HG02943 (cell line): ENCODE results near the gene PIEZO2.

ENCODE experiments used
- ATAC-seq: cut with Tn5 transposase; IDR thresholded peaks from one replicate; pipeline ENCODE4 v1.9.1; 2021; ENCODE audit warnings: mild to moderate bottlenecking, low read depth, moderate library complexity; ENCODE audit not compliant: unreplicated experiment

The PIEZO2 gene

DNA sequence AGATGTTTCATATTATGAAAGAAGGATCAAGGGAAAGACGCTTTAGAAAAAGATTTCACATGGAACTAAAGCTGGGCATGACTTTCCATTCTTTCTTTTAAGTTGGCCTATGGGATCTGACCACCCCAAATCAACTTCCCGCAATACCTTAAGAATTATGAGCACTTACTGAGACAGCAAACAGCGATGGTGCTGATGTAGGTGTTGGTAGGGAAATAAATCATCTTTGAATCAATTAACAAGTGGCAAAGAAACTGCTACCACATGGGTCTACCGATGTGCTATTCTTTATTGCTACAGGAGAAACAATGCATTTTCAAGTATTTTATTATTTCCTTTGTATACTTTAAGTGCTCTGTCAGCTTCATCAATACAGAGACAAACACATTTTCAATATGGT, 239.6 kb downstream of the PIEZO2 start:
- no peak for ATAC-seq

DNA sequence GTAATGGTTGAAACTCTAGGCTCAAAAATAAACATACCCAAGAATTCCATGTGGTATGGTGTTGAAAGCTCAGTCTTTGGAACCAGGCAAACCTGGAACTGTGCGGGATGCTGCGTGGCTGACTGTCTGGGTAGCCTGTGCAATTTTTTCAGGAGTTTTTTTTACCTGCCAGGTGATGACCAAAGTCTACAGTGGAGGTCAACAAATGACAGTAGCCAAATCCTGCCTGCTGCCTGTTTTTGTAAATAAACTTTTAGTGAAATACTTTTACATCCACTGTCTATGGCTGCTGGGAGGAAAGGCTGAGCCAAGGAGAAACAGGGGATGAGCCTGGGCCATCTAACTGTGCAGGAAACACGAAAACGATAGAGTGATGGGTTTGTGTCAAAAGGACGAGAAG, 240.6 kb downstream of the PIEZO2 start:
- no peak for ATAC-seq

DNA sequence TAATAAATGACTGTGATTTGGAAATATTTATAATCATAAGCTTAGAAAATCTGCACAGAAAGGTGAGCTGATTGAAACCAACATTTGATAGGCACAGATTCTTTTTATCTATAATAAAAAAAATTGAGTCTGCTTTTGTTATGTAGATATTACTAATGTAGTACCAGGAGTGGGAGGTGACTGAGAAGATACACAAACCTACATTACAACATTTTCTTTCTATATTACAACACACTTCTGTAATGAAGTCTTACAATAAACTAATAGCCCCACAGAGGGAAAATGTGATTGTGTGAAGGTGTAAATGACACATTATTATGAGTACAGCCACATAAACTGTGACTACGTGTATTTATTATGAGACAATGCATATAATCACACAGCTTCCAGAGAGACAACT, 241.6 kb downstream of the PIEZO2 start:
- no peak for ATAC-seq

DNA sequence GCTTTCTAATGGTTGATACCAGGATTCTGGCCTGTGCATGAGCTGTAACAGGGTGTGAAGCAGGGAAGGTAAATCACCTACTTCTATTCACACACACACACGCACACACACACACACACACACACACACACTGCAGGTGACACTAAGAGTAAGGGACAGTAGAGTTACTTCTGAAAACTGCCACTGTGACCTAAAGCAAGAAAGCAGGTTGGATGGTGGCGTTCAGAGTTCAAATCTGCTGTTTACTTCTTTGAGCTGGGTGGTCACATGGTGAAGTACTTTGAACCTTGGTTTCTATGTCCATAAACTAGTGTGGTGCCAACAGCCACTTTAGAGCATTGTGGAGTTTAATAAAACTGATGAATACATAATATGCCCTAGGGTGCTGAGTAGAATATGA, 248.0 kb downstream of the PIEZO2 start:
- ATAC-seq, result no peak

DNA sequence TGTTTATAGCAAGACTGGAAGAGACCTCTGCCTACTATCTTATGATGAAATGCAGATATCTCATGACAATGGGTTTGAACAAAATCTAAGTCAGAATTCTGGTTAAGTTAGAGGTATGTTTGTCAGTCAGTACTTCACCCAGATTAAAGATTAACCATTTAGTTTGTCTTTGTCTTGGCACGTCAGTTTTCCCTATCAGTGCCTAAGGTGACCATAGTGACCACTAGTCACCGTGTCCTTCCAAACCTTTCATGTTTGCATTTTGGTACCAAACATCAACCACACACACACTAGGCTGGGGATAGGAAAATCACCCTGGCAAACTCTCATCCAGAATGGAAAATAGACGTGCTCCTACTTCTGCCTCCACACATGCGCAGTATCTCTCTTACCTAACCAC, 248.9 kb downstream of the PIEZO2 start:
- ATAC-seq, result no peak

DNA sequence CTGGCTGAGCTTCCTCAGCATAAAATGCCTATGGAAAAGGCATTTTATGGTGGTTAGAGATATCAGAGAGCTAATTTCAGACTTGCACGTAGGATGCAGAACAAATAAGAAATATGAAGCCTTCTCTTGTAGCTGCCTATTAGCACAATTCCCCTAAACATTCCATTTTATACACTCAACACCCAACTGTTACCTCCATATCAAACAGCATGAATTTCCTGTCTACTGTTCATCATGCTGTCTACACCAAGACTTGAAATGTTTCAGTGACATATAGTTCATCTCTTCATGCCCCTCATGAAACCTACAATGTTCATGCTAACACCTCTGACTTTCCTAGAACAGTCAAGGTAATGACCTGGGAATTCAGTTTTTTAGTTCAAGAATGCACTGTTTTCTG, 249.9 kb downstream of the PIEZO2 start:
- ATAC-seq, result no peak

DNA sequence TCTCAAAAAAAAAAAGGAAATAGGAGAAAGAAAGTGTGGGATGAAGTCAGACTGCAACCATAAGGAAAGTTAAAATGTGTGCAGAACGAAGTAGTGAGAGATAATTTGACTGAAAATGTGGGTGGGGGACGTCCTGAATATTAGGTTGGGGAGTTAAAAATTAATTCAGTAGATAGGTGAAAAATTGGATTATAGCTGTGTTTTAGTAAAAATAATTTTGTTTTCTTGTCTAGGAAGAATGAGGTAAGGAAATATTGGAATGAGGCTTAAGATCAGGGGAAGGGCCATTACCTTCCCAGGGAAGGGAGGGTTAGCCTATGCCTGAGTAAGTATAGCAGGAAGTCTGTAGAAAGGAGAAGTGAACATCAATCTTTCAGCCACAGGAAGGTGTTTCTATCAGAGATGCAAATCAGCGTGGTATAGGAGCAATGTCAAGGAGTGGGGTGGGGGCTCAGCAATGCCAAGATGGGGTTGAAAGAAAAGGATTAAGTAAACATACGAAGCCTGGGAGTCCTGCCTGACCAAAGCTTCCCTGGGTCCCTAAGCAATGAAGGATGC, 250.9 kb downstream of the PIEZO2 start:
- no peak for ATAC-seq

DNA sequence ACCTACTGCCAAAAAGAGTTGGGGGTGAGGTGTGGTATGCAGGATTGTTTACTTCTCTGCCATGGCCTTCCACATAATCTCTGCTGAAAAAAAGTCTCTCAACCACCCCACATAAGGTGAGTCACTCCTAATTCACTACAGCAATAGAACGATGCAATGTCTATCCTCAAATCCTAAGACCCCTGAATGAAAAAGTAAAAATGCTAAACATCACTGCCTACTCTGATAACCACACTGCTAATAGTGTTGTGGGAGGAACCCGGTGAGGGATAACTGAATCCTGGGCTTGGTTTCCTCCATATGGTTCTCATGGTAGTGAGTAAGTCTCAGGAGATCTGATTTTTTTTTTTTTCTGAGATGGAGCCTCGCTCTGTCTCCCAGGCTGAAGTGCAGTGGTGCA, 252.5 kb downstream of the PIEZO2 start:
- no peak for ATAC-seq

DNA sequence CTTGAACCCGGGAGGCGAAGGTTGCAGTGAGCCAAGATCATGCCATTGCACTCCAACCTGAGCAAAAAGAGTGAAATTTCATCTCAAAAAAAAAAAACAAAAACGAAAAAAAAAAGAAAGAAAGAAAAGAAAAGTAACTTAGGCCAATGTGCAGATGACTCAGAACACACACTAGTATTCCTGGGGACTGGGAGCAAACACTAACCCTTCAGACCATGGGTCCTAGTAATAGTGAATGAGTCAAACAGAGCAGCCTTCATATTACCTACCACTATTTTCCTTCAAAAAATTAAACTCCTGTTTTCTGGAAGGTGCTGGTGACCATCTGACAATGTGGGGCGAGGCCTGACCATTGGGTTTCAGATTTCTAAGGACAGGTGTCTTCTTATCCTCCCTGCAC, 253.4 kb downstream of the PIEZO2 start:
- ATAC-seq, result no peak

DNA sequence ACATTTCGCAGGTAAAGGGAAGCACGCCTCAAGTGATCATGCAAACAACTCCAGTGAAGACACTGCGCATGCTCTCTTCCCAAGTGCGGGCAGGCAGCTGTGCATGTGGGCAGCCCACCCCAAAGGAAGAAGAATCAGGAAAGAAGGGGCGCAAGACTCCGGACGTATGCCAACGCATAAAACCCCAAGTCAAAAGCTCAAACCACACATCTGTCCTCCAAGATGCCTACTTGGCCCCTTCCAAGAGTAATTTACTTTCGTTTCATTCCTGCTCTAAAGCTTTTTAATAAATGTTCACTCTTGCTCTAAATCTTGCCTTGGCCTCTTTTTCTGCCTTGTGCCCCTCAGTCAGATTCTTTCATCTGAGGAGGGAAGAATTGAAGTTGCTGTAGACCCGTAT, 254.9 kb downstream of the PIEZO2 start:
- no peak for ATAC-seq

DNA sequence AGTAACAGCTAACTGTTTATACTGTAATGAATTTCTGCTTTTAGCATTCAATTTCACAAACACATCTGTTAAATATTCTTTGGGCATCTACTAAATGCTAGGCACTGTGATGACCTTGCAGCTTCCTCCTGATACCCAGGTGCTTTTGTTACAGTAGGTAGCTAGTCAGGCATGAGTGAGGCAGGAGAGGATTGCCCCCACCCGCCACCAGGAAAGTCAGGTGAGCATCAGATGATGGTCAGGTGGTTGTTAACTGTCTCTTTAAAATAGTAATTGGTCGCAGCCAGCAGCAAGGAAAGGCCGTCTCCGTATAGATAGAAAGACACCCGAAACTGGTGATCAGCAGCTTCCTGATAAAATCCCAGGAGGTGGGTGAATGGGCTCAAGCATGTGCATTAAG, 255.6 kb downstream of the PIEZO2 start:
- no peak for ATAC-seq

DNA sequence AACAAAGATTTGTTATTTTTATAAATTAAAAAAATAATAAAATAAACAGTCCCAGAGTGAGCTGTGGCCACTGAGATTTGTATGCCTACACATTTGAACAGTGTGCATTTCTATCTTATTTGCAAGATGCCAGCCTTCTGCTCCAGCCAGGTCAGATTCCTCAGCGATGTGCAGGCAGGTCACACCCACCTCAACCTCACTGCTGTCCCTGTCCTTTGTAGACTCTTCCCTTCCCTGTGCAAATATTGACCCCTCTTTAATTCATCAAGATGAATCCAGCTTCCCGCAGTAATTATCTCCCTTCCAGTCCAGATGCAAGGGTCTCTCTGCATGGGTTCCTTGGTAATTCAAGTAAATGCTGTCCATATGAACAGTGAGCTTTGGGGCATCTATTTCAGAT, 256.2 kb downstream of the PIEZO2 start:
- no peak for ATAC-seq

DNA sequence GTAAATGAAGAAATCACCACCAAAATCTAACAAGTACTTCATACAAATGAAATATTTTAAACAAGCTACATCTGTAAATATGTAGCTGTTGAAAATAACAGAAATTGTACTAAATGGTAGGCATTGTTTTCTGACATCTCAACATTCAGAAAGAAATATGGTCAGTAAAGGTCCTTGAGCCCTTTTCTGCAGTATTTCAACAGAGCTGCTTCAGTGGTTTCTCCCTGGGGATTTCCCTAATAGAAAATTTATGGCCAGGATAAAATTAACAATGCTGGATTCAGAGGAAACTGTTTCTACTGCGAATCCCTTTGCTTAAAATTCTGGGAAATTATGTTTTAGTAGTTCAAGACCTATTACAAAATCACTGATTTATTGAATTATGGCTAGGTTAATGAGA, 256.6 kb downstream of the PIEZO2 start:
- ATAC-seq, result no peak

DNA sequence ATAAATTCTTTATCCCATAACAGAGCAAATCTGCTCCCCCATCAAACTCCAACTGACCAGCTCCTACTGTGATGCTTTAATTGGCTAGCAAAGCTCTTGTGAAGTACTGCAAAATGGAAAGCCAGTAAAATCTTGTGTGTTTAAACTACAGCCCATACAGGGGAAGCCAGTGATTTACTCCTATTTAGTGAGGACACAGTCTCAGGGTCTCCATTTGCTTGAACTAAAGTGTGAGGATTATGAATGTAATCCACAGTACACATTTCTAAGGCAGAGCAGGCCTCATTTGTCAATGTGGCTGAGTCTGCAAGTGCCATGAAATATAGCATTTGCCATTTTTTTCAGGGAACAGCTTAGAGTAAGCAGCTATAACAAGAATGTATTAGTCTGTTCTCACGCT, 259.3 kb downstream of the PIEZO2 start:
- ATAC-seq, result no peak

DNA sequence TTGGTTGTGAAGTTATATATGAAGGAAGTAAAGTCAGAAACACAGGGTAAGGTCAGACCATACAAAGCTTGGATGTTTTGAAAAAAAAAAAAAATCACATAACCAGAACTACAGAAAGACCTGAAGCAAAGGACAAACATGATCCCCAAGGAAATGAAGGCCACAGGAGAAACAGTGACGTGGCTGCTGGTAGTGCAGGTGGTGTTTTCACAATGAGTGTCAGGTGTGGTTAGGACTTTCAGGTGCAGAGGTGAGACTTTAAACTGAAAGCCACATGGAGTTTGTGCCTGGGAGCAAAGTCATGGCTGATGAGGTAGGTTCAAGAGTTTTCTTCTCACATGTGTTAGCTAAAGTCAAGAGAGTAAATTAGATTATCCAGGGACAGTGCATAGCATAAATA, 270.7 kb downstream of the PIEZO2 start:
- peak; percentile 61 for ATAC-seq

DNA sequence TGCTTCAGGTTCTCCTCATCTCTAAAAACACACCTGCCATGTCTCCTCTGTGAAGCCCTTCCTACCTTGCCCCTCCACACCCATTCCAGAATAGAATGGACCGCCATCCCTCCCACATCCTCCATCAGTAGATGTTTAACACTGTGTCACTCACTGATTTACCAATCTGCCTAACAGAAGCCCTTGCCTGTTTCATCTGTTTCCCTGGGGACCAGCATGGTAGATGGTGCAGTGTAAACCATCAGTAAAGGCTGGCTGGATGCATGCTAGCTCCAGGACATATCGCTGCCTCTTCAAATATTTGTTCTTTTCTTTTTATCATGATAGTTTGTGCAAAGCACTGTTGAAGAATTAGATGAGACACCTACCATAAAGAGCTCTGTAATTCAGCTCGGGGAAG, 271.4 kb downstream of the PIEZO2 start:
- no peak for ATAC-seq

DNA sequence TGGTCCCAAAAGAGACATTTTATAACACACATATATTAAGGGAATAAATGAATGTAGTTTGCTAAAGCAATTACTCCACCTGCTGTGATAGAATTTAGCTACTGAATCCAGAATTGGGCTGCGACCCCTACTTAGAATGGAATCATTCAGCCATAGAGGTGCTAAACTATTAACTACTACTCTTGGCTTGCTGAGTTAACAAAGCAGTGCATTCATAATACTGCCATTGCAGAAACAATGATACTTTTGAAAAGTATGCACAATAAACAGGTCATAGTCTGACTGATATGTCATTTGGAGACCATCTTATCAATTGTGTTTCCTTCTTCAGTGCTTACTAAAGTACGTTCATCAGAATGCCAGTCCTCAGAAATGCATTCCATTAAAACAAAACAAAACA, 273.6 kb downstream of the PIEZO2 start:
- no peak for ATAC-seq

DNA sequence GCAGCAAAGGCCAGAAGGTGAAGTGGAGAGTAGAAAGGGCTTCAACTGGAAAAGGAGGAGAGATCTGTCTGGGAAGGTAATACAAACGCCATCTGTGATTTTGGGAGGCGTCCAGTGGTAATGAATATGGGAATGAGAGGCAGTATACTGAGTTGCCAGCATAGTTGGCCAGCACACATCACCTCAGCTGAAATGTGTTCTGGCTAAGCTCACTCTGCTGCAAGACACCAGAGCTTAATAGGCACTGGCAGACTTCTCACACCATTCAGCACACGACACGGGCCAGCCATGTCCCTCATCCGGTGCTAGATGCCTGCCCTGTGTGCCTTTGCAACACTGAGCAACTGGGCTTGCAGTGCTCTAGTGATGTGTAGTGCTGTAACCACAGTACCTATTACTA, 277.1 kb downstream of the PIEZO2 start:
- ATAC-seq, result no peak

DNA sequence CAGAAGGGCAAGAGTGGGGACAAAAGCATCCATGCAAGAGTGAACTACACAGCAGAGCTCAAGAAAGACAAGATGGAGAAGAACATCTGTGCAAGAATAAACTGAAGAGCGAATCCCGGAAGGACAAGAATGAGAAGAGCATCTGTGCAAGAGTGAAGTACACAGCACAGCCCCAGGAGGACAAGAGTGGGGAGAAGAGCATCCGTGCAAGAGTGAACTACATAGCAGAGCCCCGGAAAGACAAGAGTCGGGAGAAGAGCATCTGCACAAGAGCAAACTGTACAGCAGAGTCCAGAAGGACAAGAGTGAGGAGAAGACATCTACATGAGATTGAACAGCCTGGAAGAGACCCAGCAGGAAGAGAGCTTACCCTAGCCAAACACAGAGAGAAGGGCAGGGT, 284.6 kb downstream of the PIEZO2 start:
- no peak for ATAC-seq

DNA sequence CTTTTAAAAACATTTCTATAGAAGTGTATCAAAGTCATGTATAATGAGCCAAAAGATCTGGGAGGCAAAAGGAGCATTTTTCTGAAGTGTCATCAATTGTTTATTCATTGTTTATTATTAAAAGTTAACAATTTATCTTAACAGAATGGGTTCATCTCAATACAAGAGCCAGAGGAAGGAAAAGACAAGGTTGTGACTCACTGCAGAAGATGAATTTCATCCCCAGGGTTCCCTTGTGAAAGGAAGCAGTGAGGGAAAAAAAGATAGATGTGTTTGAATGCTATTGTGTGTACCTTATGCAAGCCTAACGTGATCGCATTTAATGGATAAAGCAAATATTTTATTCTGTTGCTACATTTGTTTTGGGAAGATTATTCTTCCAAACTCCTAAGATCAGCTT, 286.3 kb downstream of the PIEZO2 start:
- ATAC-seq, result no peak

DNA sequence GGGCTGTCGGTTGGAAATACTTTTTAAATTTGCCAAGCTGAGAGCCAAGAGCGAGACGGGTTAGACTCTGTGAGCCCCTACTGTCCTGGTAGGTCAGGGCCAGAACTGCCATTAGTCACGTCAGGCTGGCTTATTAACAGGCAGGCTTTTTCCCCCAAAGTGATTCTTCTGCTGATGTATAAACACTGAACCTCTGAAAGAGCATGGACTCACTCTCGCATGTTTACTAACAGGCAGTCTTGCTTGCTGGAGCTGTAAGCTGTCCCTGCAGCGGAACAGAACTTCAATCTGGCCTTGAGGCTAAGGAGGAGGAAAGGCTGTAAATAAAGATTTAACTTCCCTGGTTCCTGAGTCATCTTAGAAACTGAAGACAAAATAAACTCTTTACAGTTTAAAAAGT, 288.4 kb downstream of the PIEZO2 start:
- ATAC-seq, result no peak

DNA sequence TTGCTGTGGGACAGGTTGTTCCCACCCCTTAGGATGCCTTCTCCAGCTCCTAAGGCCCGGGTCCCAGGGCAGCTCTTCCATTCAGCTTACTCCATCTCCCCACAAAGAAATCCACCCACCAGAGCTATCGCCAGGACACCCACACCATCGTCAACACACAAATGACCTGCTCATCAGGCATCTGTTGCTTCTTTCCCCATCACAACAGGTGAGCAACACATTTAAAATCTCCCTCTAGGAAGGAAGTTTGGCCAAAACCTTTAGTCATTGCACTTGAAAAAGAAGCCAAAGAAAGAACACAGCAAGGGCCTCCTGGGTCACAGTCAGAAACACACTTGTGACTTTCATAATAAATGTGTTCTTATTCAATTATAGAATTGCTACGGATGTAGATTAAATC, 289.0 kb downstream of the PIEZO2 start:
- ATAC-seq, result no peak

DNA sequence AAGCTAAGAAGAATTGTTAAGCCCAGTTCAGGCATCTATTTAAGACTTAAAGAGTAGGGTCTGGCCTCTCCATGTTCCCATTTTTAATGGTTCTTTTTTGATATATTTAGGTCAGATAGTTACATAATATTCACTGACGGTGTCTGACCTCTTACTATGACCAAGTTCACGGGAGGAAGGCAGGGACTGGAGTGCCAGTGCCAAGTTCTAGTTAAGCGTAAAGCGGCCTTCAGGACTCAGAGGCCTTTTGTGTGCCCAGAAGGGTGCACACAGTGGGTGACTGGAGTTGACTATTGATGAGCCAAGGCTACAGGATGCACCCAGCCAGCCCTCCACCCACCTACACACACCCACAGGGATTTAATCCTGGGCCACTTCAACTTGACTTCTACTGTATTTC, 290.9 kb downstream of the PIEZO2 start:
- no peak for ATAC-seq
